Measurements from ENCODE around the gene DDX1. TPM values are rescaled to one million over a fixed set of nuclear protein-coding genes. Genes with fewer than 3 reads are reported as not detected.

Gene DDX1
- total RNA-seq, result 58.7 and 69.1 TPM in 2 replicates

DNA sequence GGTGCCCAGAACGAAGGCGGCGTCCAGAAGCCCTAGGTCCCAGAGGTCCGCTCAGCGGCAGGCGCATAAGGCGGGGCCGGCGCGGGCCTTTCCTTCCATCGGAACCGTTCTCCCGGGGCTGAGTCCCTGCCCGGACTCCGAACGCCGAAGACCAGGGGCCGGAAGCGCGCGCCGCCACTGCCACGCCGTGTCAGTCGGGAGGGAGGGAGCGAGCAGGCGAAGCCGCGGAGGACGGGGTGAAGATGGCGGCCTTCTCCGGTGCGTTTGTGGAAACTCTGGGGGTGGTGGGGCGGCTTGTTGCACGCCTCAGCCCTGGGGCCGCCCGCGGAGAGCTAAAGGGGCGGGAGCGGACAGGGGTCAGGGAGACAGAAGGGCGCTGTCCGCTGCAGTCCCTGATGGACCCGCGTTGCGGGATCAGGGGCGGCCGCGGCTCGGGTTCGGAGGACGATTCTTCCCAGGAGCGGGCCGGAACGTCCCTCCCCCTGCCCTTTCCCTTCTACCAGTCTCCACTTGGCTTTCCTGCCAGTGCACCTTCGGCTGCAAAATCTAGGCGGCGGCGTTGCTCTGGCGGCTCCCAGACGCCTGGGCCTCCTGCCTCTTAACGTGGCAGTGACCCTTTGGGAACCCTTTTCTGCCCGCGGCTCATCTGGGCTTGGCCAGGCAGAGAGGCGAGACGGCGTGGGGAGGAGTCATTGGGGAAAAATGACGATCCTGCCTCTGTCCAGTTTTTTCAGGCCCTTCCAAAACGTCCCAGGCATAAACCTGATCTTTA is at the start of gene DDX1:
DDX1 (plus strand) TSS at position 177 of the 772 bp plus-strand sequence; CDS start at position 243, 66 bp downstream.

GRCh38 chr2:15560988-15561573 is 30.6 kb upstream of the DDX1 start, which contains the start of gene NBAS:
NBAS (minus strand) TSS chr2:15561334; CDS start chr2:15561304, 30 bp downstream.

Other genes starting within 250 kb of the DDX1 start
- 118 and 131 TPM in 2 replicates for gene NBAS, start 30.5 kb upstream of the DDX1 start, total RNA-seq

Data from smooth muscle cell of bladder (primary cell).